Right kidney (tissue), 1 donor: ENCODE data around the gene NECTIN4.

Experiments
- DNase-seq: peaks from one replicate; pipeline ENCODE4 v3.0.0-alpha.2; 2016

Gene NECTIN4

DNA sequence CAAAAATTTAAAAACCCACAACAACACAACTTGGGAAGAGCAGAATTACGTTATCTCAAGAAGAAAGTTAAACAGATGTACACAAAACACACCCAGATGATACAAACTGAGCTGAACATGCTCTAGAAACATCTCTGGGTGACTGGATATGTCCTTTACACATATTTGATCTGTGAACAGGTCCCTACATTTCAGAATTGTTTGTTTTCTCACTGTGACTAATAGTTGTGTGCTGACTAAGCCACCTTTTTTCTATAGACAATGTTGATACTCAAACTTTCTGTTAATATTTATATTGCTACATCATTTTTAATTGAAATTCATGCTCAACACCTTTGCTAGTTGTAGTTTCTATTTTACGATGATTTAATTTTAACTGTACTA is 67.4 kb downstream of the NECTIN4 start:
- DNase-seq = no peak

- DNase-seq = peak; percentile 83
Observed at GRCh38 chr1:161021165-161021969, 68.0 kb downstream of the NECTIN4 start.
